Caco-2 (cell line): Measurements from ENCODE around the gene MTHFD1L. TPM values are rescaled to one million over a fixed set of nuclear protein-coding genes. Genes with fewer than 3 reads are reported as not detected.
"Not testable (repeated sequence)": the region's sequence is repeated elsewhere in the genome, so short reads cannot be mapped to it uniquely, and the experiment has no call there.

ENCODE experiments used
- BruUV-seq: library from RNA; stranded (reverse); fragments of 400-500 nt; replicated peaks from 2 replicates; lab custom pipeline; 2021; lab: Mats Ljungman, UMichigan
- CTCF ChIA-PET: fragments of 300-600 bp; sonication (Branson Sonifier 250); formaldehyde crosslinking; loops from one replicate; lab custom pipeline; 2022; ENCODE audit warnings: antibody characterized with exemption; lab: Charles Lee
- POLR2A ChIA-PET: fragments of 300-600 bp; sonication (Branson Sonifier 250); formaldehyde crosslinking; loops from one replicate; lab custom pipeline; 2022; ENCODE audit warnings: antibody characterized with exemption; lab: Charles Lee
- DNase-seq, 2 experiments: peaks; one replicate each; pipeline versions ENCODE4 v3.0.0 to v3.0.0-alpha.2; 2020 to 2022
- H3K27me3 ChIP-seq: replicated peaks from 2 replicates; pipeline ENCODE4 v1.6.0; 2011; ENCODE audit warnings: low read length; ENCODE audit not compliant: control insufficient read depth, insufficient read depth
- H3K36me3 ChIP-seq: 2 replicates; pipeline ENCODE4 v1.5.1; 2011; ENCODE audit warnings: low read length; ENCODE audit not compliant: control insufficient read depth, insufficient read depth
- H3K4me1 ChIP-seq: fragments of 250-450 bp; sonication (Bioruptor Pico); 2 replicates; pipeline ENCODE4 v1.5.1; 2020; ENCODE audit warnings: mild to moderate bottlenecking
- H3K4me3 ChIP-seq: 2 replicates; pipeline ENCODE4 v1.5.1; 2011; ENCODE audit warnings: low read depth, mild to moderate bottlenecking, control low read depth, low read length
- H3K9me3 ChIP-seq: fragments of 250-450 bp; sonication (Bioruptor Pico); 2 replicates; pipeline ENCODE4 v1.5.1; 2020; ENCODE audit warnings: mild to moderate bottlenecking, moderate library complexity
- H3K27ac Mint-ChIP-seq: one replicate; pipeline ENCODE4 v1.8.0; 2022; ENCODE audit warnings: mixed read lengths; ENCODE audit not compliant: unreplicated experiment
- H3K27me3 Mint-ChIP-seq: one replicate; pipeline ENCODE4 v1.8.0; 2022; ENCODE audit warnings: mixed read lengths; ENCODE audit not compliant: insufficient read depth, unreplicated experiment
- H3K36me3 Mint-ChIP-seq: one replicate; pipeline ENCODE4 v1.8.0; 2022; ENCODE audit warnings: mild to moderate bottlenecking, mixed read lengths; ENCODE audit not compliant: insufficient read depth, unreplicated experiment
- H3K4me1 Mint-ChIP-seq: one replicate; pipeline ENCODE4 v1.8.0; 2022; ENCODE audit warnings: low read depth, mixed read lengths; ENCODE audit not compliant: unreplicated experiment
- H3K4me3 Mint-ChIP-seq: one replicate; pipeline ENCODE4 v1.8.0; 2022; ENCODE audit warnings: mild to moderate bottlenecking, moderate library complexity, mixed read lengths; ENCODE audit not compliant: unreplicated experiment
- H3K9me3 Mint-ChIP-seq: one replicate; pipeline ENCODE4 v1.8.0; 2022; ENCODE audit warnings: mixed read lengths; ENCODE audit not compliant: unreplicated experiment
- CTCF ChIP-seq, 2 experiments: fragments of 200-600 bp in 1 of 2; IDR thresholded peaks; 1 replicate in 1 of 2; 2 replicates in 1 of 2; pipeline versions ENCODE4 v1.5.1 to v1.8.0; 2011 to 2022; ENCODE audit warnings: antibody characterized with exemption in 1 of 2, control low read depth in 1 of 2, inconsistent platforms in 1 of 2, low read depth in 1 of 2, low read length in 1 of 2, mild to moderate bottlenecking in 1 of 2, moderate library complexity in 1 of 2; ENCODE audit not compliant: insufficient read depth in 1 of 2, severe bottlenecking in 1 of 2, unreplicated experiment in 1 of 2
- intact Hi-C: fragments of 100-400 bp; cut with micrococcal nuclease; formaldehyde crosslinking; loops from one replicate; pipeline ENCODE4 v1.10.0; 2022; ENCODE audit not compliant: unreplicated experiment
- total RNA-seq: library from RNA; stranded (reverse); gene quantifications from 2 replicates; pipeline ENCODE4 v1.2.3, GENCODE V29; 2022

The MTHFD1L gene
- total RNA-seq, 1 experiment from 2014 or later = 102 TPM

- DNase-seq = no peak
- Histone ChIP-seq H3K4me3 (no peak overlapping the region), H3K9me3 (no peaks in the 10 kb centered on the region), H3K4me1 (no peaks in the 10 kb centered on the region), H3K36me3 (no peaks in the 10 kb centered on the region), H3K27me3 (no peaks in the 10 kb centered on the region)
- Mint-ChIP-seq H3K4me3 (no peak overlapping the region), H3K27me3 (no peaks in the 10 kb centered on the region), H3K4me1 (no peaks in the 10 kb centered on the region), H3K36me3 (peaks cover 31% of the 10 kb centered on the region), H3K27ac (no peak overlapping the region), H3K9me3 (no peaks in the 10 kb centered on the region)
- BruUV-seq = no TSS peak
- ChIA-PET CTCF (no interaction called here), POLR2A (no interaction called here)
- TF ChIP-seq CTCF (IDR thresholded peaks at IDR 0.05; ENCODE audit: insufficient read depth in 1 of 2, low read depth in 1 of 2, low read length in 1 of 2, severe bottlenecking in 1 of 2, unreplicated experiment in 1 of 2) = no peak
- intact Hi-C loops = no loop called here
Measured at GRCh38 chr6:151038616-151039015, 173.1 kb downstream of the MTHFD1L start.

- CTCF ChIA-PET = interaction anchor here (0.8 to 0.9 kb wide), 2 partner anchors 283 kb away, joined by 3 read pairs; no protein-coding TSS in a partner anchor
- H3K27me3 ChIP-seq, intact Hi-C loops, H3K4me3 ChIP-seq, H3K36me3 ChIP-seq, BruUV-seq, H3K9me3 ChIP-seq, H3K4me1 Mint-ChIP-seq, H3K4me1 ChIP-seq, H3K27me3 Mint-ChIP-seq, H3K4me3 Mint-ChIP-seq, H3K9me3 Mint-ChIP-seq: not testable (repeated sequence)
- POLR2A ChIA-PET = interaction anchor here (0.6 kb wide), 1 partner anchor 29 kb away, joined by 6 read pairs; no protein-coding TSS in a partner anchor
- peak; percentile 30 to 46 for DNase-seq
- peaks cover 35% of the 10 kb centered on the region for H3K36me3 Mint-ChIP-seq
- peak overlapping the region; percentile 72 for H3K27ac Mint-ChIP-seq
Measured at GRCh38 chr6:151040888-151041521, 175.5 kb downstream of the MTHFD1L start.

- H3K4me1 ChIP-seq = no peaks in the 10 kb centered on the region
- no peaks in the 10 kb centered on the region for H3K27me3 Mint-ChIP-seq
- BruUV-seq = no TSS peak
- intact Hi-C loops = no loop called here
- H3K4me3 Mint-ChIP-seq = no peak overlapping the region
- H3K4me1 Mint-ChIP-seq = peaks cover 7% of the 10 kb centered on the region
- no peak for DNase-seq
- CTCF ChIA-PET = interaction anchor here (0.8 kb wide), 1 partner anchor 283 kb away, joined by 3 read pairs; no protein-coding TSS in a partner anchor
- POLR2A ChIA-PET = no interaction called here
- no peak overlapping the region for H3K4me3 ChIP-seq
- H3K9me3 ChIP-seq = no peaks in the 10 kb centered on the region
- H3K27ac Mint-ChIP-seq = no peak overlapping the region
- H3K27me3 ChIP-seq = no peaks in the 10 kb centered on the region
- no peaks in the 10 kb centered on the region for H3K36me3 ChIP-seq
- no peak for TF ChIP-seq CTCF (IDR thresholded peaks at IDR 0.05; ENCODE audit: insufficient read depth in 1 of 2, low read depth in 1 of 2, low read length in 1 of 2, severe bottlenecking in 1 of 2, unreplicated experiment in 1 of 2)
- H3K9me3 Mint-ChIP-seq = no peaks in the 10 kb centered on the region
- peaks cover 30% of the 10 kb centered on the region for H3K36me3 Mint-ChIP-seq
Measured at GRCh38 chr6:151041686-151042085, 176.2 kb downstream of the MTHFD1L start.

GRCh38 chr6:151042911-151043330, 177.4 kb downstream of the MTHFD1L start:
- H3K9me3 ChIP-seq, DNase-seq, H3K4me3 ChIP-seq, H3K9me3 Mint-ChIP-seq, BruUV-seq, CTCF ChIA-PET, H3K27ac Mint-ChIP-seq, H3K4me1 ChIP-seq, H3K36me3 ChIP-seq, intact Hi-C loops, H3K4me1 Mint-ChIP-seq, H3K4me3 Mint-ChIP-seq, H3K27me3 ChIP-seq, H3K27me3 Mint-ChIP-seq, POLR2A ChIA-PET: not testable (repeated sequence)
- H3K36me3 Mint-ChIP-seq = peaks cover 18% of the 10 kb centered on the region
